H1 (cell line): ENCODE measurements around the gene SNCAIP. TPM values are rescaled to one million over a fixed set of nuclear protein-coding genes. Genes with fewer than 3 reads are reported as not detected.
A peak's percentile ranks its signal among the peaks of the same experiment; 100 is the strongest.

Experiments
- CTCF ChIA-PET: fragments of 300-600 bp; sonication (Branson Sonifier 250); formaldehyde crosslinking; loops from one replicate; lab custom pipeline; 2021; ENCODE audit not compliant: partially characterized antibody; lab: Charles Lee
- POLR2A ChIA-PET: fragments of 300-600 bp; sonication (Branson Sonifier 250); formaldehyde crosslinking; loops from one replicate; lab custom pipeline; 2021; ENCODE audit warnings: inconsistent platforms; ENCODE audit not compliant: partially characterized antibody; lab: Charles Lee
- DNase-seq, 2 experiments: peaks; one replicate each; pipeline versions ENCODE4 v3.0.0 to v3.0.0-alpha.2; 2010 to 2022; ENCODE audit warnings: low spot score in 2 of 2, low read depth in 1 of 2, mixed read lengths in 1 of 2
- FAIRE-seq: peaks from 2 replicates; lab custom pipeline; 2011; peaks lifted over from hg19 to GRCh38; lab: Jason Lieb, UNC
- H2AFZ ChIP-seq: 2 replicates; pipeline ENCODE4 v1.8.1; 2012; ENCODE audit warnings: low read length, inconsistent platforms
- H2AK5ac ChIP-seq: 2 replicates; pipeline ENCODE4 v1.6.1; 2013; ENCODE audit warnings: low read depth, low read length
- H2BK120ac ChIP-seq: replicated peaks from 2 replicates; pipeline ENCODE3; 2013; ENCODE audit warnings: low read depth, low read length, inconsistent platforms
- H2BK12ac ChIP-seq: 2 replicates; pipeline ENCODE4 v1.6.1; 2013; ENCODE audit warnings: low read depth, low read length
- H2BK15ac ChIP-seq: 2 replicates; pipeline ENCODE4 v1.6.1; 2013; ENCODE audit warnings: low read length
- H2BK20ac ChIP-seq: 2 replicates; pipeline ENCODE4 v1.6.1; 2013; ENCODE audit warnings: low read length
- H2BK5ac ChIP-seq: 2 replicates; pipeline ENCODE4 v1.6.1; 2013; ENCODE audit warnings: low read depth, low read length
- H3K14ac ChIP-seq: 2 replicates; pipeline ENCODE4 v1.6.1; 2013; ENCODE audit warnings: inconsistent platforms; ENCODE audit not compliant: insufficient read length
- H3K18ac ChIP-seq: 2 replicates; pipeline ENCODE4 v1.6.1; 2013; ENCODE audit warnings: low read length; ENCODE audit errors: extremely low read depth
- H3K23ac ChIP-seq: 2 replicates; pipeline ENCODE4 v1.6.1; 2013; ENCODE audit warnings: inconsistent platforms; ENCODE audit not compliant: insufficient read length
- H3K23me2 ChIP-seq: 2 replicates; pipeline ENCODE4 v1.6.1; 2013; ENCODE audit warnings: low read depth, low read length
- H3K27ac ChIP-seq: 2 replicates; pipeline ENCODE4 v1.6.1; 2011; ENCODE audit warnings: low read depth, low read length, inconsistent platforms
- H3K27me3 ChIP-seq, 4 experiments: replicated peaks in 1 of 4; 1 replicate in 1 of 4; 2 replicates in 3 of 4; pipeline versions ENCODE4 v1.6.1 to v1.8.1; 2011 to 2013; ENCODE audit warnings: low read length in 3 of 4, mild to moderate bottlenecking in 3 of 4, inconsistent platforms in 2 of 4, mixed read lengths in 2 of 4, moderate library complexity in 1 of 4; ENCODE audit not compliant: control insufficient read depth in 3 of 4, insufficient read depth in 3 of 4; ENCODE audit errors: extremely low read depth in 1 of 4
- H3K36me3 ChIP-seq, 4 experiments: 2 replicates each; pipeline versions ENCODE4 v1.6.1 to v1.8.1; 2011 to 2013; ENCODE audit warnings: mild to moderate bottlenecking in 4 of 4, low read length in 3 of 4, moderate library complexity in 2 of 4, control low read depth in 1 of 4, inconsistent platforms in 1 of 4; ENCODE audit not compliant: insufficient read depth in 4 of 4, control insufficient read depth in 2 of 4
- H3K4ac ChIP-seq: replicated peaks from 2 replicates; pipeline ENCODE3; 2013; ENCODE audit warnings: low read length, low read depth, mixed read lengths, inconsistent platforms; ENCODE audit not compliant: insufficient read length
- H3K4me1 ChIP-seq, 4 experiments: replicated peaks in 1 of 4; 1 replicate in 1 of 4; 2 replicates in 3 of 4; pipeline versions ENCODE4 v1.6.1 to v1.8.1; 2011 to 2013; ENCODE audit warnings: low read length in 3 of 4, inconsistent platforms in 2 of 4, mixed read lengths in 1 of 4; ENCODE audit not compliant: insufficient read depth in 4 of 4, control insufficient read depth in 3 of 4
- H3K4me2 ChIP-seq, 2 experiments: 2 replicates each; pipeline versions ENCODE4 v1.6.1 to v1.8.1; 2011 to 2013; ENCODE audit warnings: low read depth in 2 of 2, low read length in 2 of 2, control low read depth in 1 of 2, inconsistent platforms in 1 of 2, mild to moderate bottlenecking in 1 of 2; ENCODE audit not compliant: insufficient read depth in 1 of 2
- H3K4me3 ChIP-seq, 4 experiments: fragments of 200-600, 300-600 bp in 1 of 4; sonication (generic), shearing (Covaris generic), sonication (Bioruptor Twin) in 1 of 4; 2 replicates each; pipeline versions ENCODE4 v1.5.1 to v1.8.1; 2011 to 2016; ENCODE audit warnings: low read length in 4 of 4, low read depth in 3 of 4, control low read depth in 2 of 4, inconsistent platforms in 2 of 4, mild to moderate bottlenecking in 2 of 4, mixed read lengths in 1 of 4, moderate library complexity in 1 of 4; ENCODE audit not compliant: insufficient read depth in 2 of 4; ENCODE audit errors: extremely low read depth in 1 of 4
- H3K56ac ChIP-seq: replicated peaks from 2 replicates; pipeline ENCODE3; 2013; ENCODE audit warnings: low read depth, mild to moderate bottlenecking, mixed read lengths, low read length, inconsistent platforms; ENCODE audit not compliant: insufficient read length
- H3K79me1 ChIP-seq: 2 replicates; pipeline ENCODE4 v1.6.1; 2013; ENCODE audit warnings: low read depth, low read length, control low read depth
- H3K79me2 ChIP-seq, 2 experiments: 2 replicates each; pipeline versions ENCODE4 v1.6.1 to v1.8.1; 2012 to 2013; ENCODE audit warnings: low read length in 2 of 2, mild to moderate bottlenecking in 2 of 2, inconsistent platforms in 1 of 2; ENCODE audit not compliant: insufficient read depth in 2 of 2, control insufficient read depth in 1 of 2
- H3K9ac ChIP-seq, 4 experiments: replicated peaks in 1 of 4; 1 replicate in 1 of 4; 2 replicates in 3 of 4; pipeline versions ENCODE4 v1.6.1 to v1.8.1; 2011 to 2013; ENCODE audit warnings: low read depth in 3 of 4, low read length in 3 of 4, control low read depth in 2 of 4, mild to moderate bottlenecking in 2 of 4, moderate library complexity in 2 of 4, inconsistent platforms in 1 of 4; ENCODE audit errors: extremely low read depth in 1 of 4
- H3K9me3 ChIP-seq, 2 experiments: 2 replicates each; pipeline versions ENCODE4 v1.6.1 to v1.8.1; 2012 to 2013; ENCODE audit warnings: mild to moderate bottlenecking in 2 of 2, moderate library complexity in 2 of 2, control low read depth in 1 of 2, inconsistent platforms in 1 of 2, low read depth in 1 of 2, low read length in 1 of 2, mixed read lengths in 1 of 2; ENCODE audit not compliant: insufficient read depth in 2 of 2
- H4K20me1 ChIP-seq, 2 experiments: replicated peaks in 1 of 2; 2 replicates each; pipeline versions ENCODE3 to v1.8.1; 2011 to 2013; ENCODE audit warnings: inconsistent platforms in 2 of 2, low read length in 2 of 2, mild to moderate bottlenecking in 1 of 2; ENCODE audit not compliant: insufficient read depth in 2 of 2, control insufficient read depth in 1 of 2
- H4K5ac ChIP-seq: 2 replicates; pipeline ENCODE4 v1.6.1; 2013; ENCODE audit warnings: low read length, low read depth, mixed read lengths, inconsistent platforms; ENCODE audit not compliant: insufficient read length
- H4K8ac ChIP-seq: 2 replicates; pipeline ENCODE4 v1.8.0; 2013; ENCODE audit warnings: mild to moderate bottlenecking, moderate library complexity, low read length, inconsistent platforms; ENCODE audit not compliant: insufficient read depth; ENCODE audit errors: extremely low read depth
- H4K91ac ChIP-seq: replicated peaks from 2 replicates; pipeline ENCODE3; 2013; ENCODE audit warnings: low read length, mixed read lengths, inconsistent platforms; ENCODE audit not compliant: insufficient read length
- BACH1 ChIP-seq: IDR thresholded peaks from 2 replicates; pipeline ENCODE4 v1.6.1; 2012; ENCODE audit warnings: low read length, improper control_type of control experiment
- BCL11A ChIP-seq, 2 experiments: IDR thresholded peaks; one replicate each; pipeline ENCODE4 v1.6.1; 2011; ENCODE audit warnings: low read depth in 2 of 2, low read length in 2 of 2, mild to moderate bottlenecking in 2 of 2
- CEBPB ChIP-seq: IDR thresholded peaks from 2 replicates; pipeline ENCODE4 v1.6.1; 2012; ENCODE audit warnings: low read depth, low read length
- E2F6 ChIP-seq: IDR thresholded peaks from 2 replicates; pipeline ENCODE4 v1.6.1; 2012; ENCODE audit warnings: inconsistent platforms
- KDM1A ChIP-seq: fragments of 200-600, 300-600 bp; sonication (generic); IDR thresholded peaks from 2 replicates; pipeline ENCODE4 v1.7.1; 2016; ENCODE audit warnings: mild to moderate bottlenecking, low read length, borderline replicate concordance
- MAX ChIP-seq: IDR thresholded peaks from 2 replicates; pipeline ENCODE4 v1.6.1; 2012; ENCODE audit warnings: inconsistent platforms
- SAP30 ChIP-seq: fragments of 300-600 bp; sonication (generic); IDR thresholded peaks from 2 replicates; pipeline ENCODE4 v1.7.1; 2012; ENCODE audit warnings: low read length, moderate library complexity, mild to moderate bottlenecking, inconsistent platforms; ENCODE audit not compliant: insufficient read depth, insufficient replicate concordance
- SIX5 ChIP-seq: IDR thresholded peaks from 2 replicates; pipeline ENCODE4 v1.6.1; 2011; ENCODE audit warnings: mild to moderate bottlenecking, low read depth, low read length
- SUZ12 ChIP-seq: fragments of 200-600 bp; sonication (generic); IDR thresholded peaks from 2 replicates; pipeline ENCODE4 v1.6.1; 2012; ENCODE audit warnings: mild to moderate bottlenecking, inconsistent platforms, low read length, moderate library complexity, mixed read lengths
- TAF1 ChIP-seq: IDR thresholded peaks from 2 replicates; pipeline ENCODE4 v1.6.1; 2011; ENCODE audit warnings: mild to moderate bottlenecking, low read depth, low read length
- ZNF274 ChIP-seq: IDR thresholded peaks from 2 replicates; pipeline ENCODE4 v1.7.0; 2012; ENCODE audit warnings: low read length, borderline replicate concordance; ENCODE audit errors: extremely low read depth
- WGBS, 2 experiments: shearing (Covaris generic) in 1 of 2; methylation state at CpG; one replicate each; pipeline versions ENCODE4 v1.1.6 to v1.1.7; 2013 to 2015; ENCODE audit warnings: low lambda C conversion rate in 2 of 2, mixed read lengths in 2 of 2, inconsistent platforms in 1 of 2, low coverage in 1 of 2, missing lambda C conversion rate in 1 of 2; ENCODE audit not compliant: insufficient replicate concordance in 2 of 2, insufficient coverage in 1 of 2, insufficient read length in 1 of 2; ENCODE audit errors: extremely low coverage in 1 of 2, missing lambda C conversion rate in 1 of 2; 5-methylcytosine and 5-hydroxymethylcytosine counted together
- polyA plus RNA-seq, 7 experiments: library from polyadenylated mRNA; depleted of rRNA in 3 of 7; stranded (reverse) in 5 of 7; unstranded in 2 of 7; fragments of >200 nt in 5 of 7; fragments of 200-250 nt in 2 of 7; gene quantifications; 1 replicate in 5 of 7; 2 replicates in 1 of 7; 4 replicates in 1 of 7; pipeline versions ENCODE4 v1.2.1 to v1.2.3, GENCODE V29; 2011 to 2013; ENCODE audit warnings: missing spikeins in 2 of 7, mixed read lengths in 2 of 7
- total RNA-seq: library from RNA; stranded (reverse); fragmentation: NEBNext Ultra II Directional; extraction: Animal tissue kit (Norgen Biotek cat#: 25700); gene quantifications from 2 replicates; pipeline ENCODE4 v1.2.1, GENCODE V29; 2021

The SNCAIP gene
- total and polyA plus RNA-seq, 2 of the 8 experiments (the other 6 are each of a cell fraction or from before 2014, with no cell fraction given), result 3.9 to 9.0 TPM

- no peak for DNase-seq
- Histone ChIP-seq H3K79me1 (no peaks in the 10 kb centered on the region), H3K4me3 (no peak overlapping the region), H3K4ac (no peak overlapping the region), H2BK120ac (peak overlapping the region; percentile 97), H3K27ac (no peak overlapping the region), H2BK12ac (no peak overlapping the region), H3K4me1 (peaks cover 4 to 20% (median 14%) of the 10 kb centered on the region in 4 experiments), H2BK15ac (no peak overlapping the region), H3K23me2 (no peaks in the 10 kb centered on the region; the same call in 1 of the 2 replicates), H3K14ac (no peak overlapping the region), H3K9ac (no peak overlapping the region), H3K4me2 (no peak overlapping the region), H2AFZ (no peak overlapping the region), H2BK5ac (peak overlapping the region; percentile 87; the same call in 1 of the 2 replicates), H3K18ac (no peak overlapping the region), H3K27me3 (no peaks in the 10 kb centered on the region), H3K9me3 (no peaks in the 10 kb centered on the region), H4K8ac (no peak overlapping the region), H2BK20ac (peak overlapping the region; percentile 40; the same call in 1 of the 2 replicates), H3K79me2 (no peaks in the 10 kb centered on the region), H3K36me3 (no peaks in the 10 kb centered on the region), H4K5ac (peak overlapping the region; percentile 76), H3K23ac (no peak overlapping the region), H4K91ac (no peak overlapping the region), H4K20me1 (no peaks in the 10 kb centered on the region), H2AK5ac (no peak overlapping the region), H3K56ac (no peak overlapping the region)
- TF ChIP-seq BCL11A (IDR thresholded peaks at IDR 0.05; ENCODE audit: low read depth in 2 of 2, low read length in 2 of 2), result no peak
- no peak for TF ChIP-seq BACH1
- TF ChIP-seq MAX, result no peak
- no peak for TF ChIP-seq KDM1A
- TF ChIP-seq CEBPB, result no peak
- no peak for TF ChIP-seq SIX5
- TF ChIP-seq TAF1, result no peak
- TF ChIP-seq SAP30, result no peak
- TF ChIP-seq SUZ12, result no peak
- no peak for TF ChIP-seq ZNF274
- no peak for TF ChIP-seq E2F6
- ChIA-PET POLR2A (no interaction called here), CTCF (interaction anchor here (1.0 to 2.2 kb wide), 3 partner anchors 16 to 35 kb away, joined by 3 to 9 read pairs (median 4); no protein-coding TSS in a partner anchor)
- 32% methylated on average over 1 of the region's 4 CpGs; no CpG with 5 or more reads in 1 of the 2 experiments for WGBS, 2 experiments
- no peak for FAIRE-seq
Observed at GRCh38 chr5:122473941-122474340, 161.9 kb downstream of the SNCAIP start.
